Measurements from ENCODE around the gene PGRMC1.
A peak's percentile ranks its signal among the peaks of the same experiment; 100 is the strongest.

PGRMC1 gene

DNA sequence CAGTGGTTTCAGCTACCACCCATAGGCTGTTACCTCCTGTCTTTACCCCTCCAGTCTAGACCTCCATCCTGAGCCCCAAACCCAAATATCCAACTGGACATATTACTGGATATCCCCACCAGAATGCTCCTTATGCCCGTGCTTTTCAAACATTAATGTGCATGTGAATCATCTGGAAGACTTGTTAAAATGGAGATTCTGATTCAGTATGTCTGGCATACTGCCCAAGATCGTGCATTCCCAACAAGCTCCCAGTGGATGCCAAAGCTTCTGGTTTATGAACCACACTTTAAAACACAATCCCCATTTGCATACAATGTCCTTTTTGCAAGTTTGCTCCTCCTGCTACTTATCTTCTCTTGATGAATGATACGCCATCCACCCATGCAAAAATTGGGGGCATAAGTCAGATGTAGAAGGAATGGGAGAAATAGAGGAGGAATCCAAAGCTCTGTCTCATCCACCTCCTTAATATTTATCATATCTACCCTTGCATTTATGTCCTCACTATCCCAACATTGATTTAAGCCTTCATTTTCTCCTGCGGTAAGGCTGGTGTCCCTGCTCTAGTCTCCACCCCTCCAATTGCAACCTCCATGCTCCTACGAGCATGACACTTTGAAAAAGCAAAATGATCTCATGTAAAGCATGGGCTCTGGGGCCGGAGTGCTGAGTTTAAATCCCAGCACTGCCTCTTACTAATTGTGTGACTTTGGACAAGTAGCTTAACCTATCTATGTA lies 7.4 kb upstream of the PGRMC1 start:
- peak; percentile 69 for ATAC-seq
- TF ChIP-seq ZNF8 (CRISPR knock-in tag; IDR thresholded peaks at IDR 0.05) (no peak), ZNF70 (CRISPR knock-in tag; IDR thresholded peaks at IDR 0.05) (no peak), TCF4 (CRISPR knock-in tag; IDR thresholded peaks at IDR 0.05; ENCODE audit: borderline replicate concordance) (no peak), CSDC2 (CRISPR knock-in tag; IDR thresholded peaks at IDR 0.05) (no peak), ZFP30 (CRISPR knock-in tag; IDR thresholded peaks at IDR 0.05) (no peak), ZFP3 (CRISPR knock-in tag; IDR thresholded peaks at IDR 0.05) (no peak), PPARA (CRISPR knock-in tag; IDR thresholded peaks at IDR 0.05; ENCODE audit: borderline replicate concordance) (no peak), ESRRG (CRISPR knock-in tag; IDR thresholded peaks at IDR 0.05) (no peak), SNAI2 (CRISPR knock-in tag; IDR thresholded peaks at IDR 0.05) (no peak), ISL1 (CRISPR knock-in tag; IDR thresholded peaks at IDR 0.05) (no peak), ZNF565 (CRISPR knock-in tag; conservative IDR thresholded peaks at IDR 0.05; ENCODE audit: low read depth) (no peak), ARNTL (CRISPR knock-in tag; IDR thresholded peaks at IDR 0.05; ENCODE audit: borderline replicate concordance, low read depth) (no peak), GLIS3 (CRISPR knock-in tag; IDR thresholded peaks at IDR 0.05) (no peak), ZC3H10 (CRISPR knock-in tag; IDR thresholded peaks at IDR 0.05) (no peak), OSR1 (CRISPR knock-in tag; IDR thresholded peaks at IDR 0.05) (no peak), BACH2 (CRISPR knock-in tag; IDR thresholded peaks at IDR 0.05; ENCODE audit: borderline replicate concordance) (no peak)
- TF ChIP-seq, protein P1, sequence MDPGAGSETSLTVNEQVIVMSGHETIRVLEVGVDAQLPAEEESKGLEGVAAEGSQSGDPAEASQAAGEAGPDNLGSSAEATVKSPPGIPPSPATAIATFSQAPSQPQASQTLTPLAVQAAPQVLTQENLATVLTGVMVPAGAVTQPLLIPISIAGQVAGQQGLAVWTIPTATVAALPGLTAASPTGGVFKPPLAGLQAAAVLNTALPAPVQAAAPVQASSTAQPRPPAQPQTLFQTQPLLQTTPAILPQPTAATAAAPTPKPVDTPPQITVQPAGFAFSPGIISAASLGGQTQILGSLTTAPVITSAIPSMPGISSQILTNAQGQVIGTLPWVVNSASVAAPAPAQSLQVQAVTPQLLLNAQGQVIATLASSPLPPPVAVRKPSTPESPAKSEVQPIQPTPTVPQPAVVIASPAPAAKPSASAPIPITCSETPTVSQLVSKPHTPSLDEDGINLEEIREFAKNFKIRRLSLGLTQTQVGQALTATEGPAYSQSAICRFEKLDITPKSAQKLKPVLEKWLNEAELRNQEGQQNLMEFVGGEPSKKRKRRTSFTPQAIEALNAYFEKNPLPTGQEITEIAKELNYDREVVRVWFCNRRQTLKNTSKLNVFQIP (CRISPR knock-in tag; IDR thresholded peaks at IDR 0.05; ENCODE audit: borderline replicate concordance, low read depth), result no peak
- TF ChIP-seq, protein P2, sequence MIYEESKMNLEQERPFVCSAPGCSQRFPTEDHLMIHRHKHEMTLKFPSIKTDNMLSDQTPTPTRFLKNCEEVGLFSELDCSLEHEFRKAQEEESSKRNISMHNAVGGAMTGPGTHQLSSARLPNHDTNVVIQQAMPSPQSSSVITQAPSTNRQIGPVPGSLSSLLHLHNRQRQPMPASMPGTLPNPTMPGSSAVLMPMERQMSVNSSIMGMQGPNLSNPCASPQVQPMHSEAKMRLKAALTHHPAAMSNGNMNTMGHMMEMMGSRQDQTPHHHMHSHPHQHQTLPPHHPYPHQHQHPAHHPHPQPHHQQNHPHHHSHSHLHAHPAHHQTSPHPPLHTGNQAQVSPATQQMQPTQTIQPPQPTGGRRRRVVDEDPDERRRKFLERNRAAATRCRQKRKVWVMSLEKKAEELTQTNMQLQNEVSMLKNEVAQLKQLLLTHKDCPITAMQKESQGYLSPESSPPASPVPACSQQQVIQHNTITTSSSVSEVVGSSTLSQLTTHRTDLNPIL (CRISPR knock-in tag; IDR thresholded peaks at IDR 0.05; ENCODE audit: low read depth), result no peak
- TF ChIP-seq, protein P3, sequence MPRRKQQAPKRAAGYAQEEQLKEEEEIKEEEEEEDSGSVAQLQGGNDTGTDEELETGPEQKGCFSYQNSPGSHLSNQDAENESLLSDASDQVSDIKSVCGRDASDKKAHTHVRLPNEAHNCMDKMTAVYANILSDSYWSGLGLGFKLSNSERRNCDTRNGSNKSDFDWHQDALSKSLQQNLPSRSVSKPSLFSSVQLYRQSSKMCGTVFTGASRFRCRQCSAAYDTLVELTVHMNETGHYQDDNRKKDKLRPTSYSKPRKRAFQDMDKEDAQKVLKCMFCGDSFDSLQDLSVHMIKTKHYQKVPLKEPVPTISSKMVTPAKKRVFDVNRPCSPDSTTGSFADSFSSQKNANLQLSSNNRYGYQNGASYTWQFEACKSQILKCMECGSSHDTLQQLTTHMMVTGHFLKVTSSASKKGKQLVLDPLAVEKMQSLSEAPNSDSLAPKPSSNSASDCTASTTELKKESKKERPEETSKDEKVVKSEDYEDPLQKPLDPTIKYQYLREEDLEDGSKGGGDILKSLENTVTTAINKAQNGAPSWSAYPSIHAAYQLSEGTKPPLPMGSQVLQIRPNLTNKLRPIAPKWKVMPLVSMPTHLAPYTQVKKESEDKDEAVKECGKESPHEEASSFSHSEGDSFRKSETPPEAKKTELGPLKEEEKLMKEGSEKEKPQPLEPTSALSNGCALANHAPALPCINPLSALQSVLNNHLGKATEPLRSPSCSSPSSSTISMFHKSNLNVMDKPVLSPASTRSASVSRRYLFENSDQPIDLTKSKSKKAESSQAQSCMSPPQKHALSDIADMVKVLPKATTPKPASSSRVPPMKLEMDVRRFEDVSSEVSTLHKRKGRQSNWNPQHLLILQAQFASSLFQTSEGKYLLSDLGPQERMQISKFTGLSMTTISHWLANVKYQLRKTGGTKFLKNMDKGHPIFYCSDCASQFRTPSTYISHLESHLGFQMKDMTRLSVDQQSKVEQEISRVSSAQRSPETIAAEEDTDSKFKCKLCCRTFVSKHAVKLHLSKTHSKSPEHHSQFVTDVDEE (CRISPR knock-in tag; IDR thresholded peaks at IDR 0.05), result no peak

- peak; percentile 35; the same call in 2 of the 3 replicates for ATAC-seq
- TF ChIP-seq, protein P2 (CRISPR knock-in tag; IDR thresholded peaks at IDR 0.05; ENCODE audit: low read depth), result no peak
- TF ChIP-seq ZNF70 (CRISPR knock-in tag; IDR thresholded peaks at IDR 0.05) (no peak), PATZ1 (CRISPR knock-in tag; IDR thresholded peaks at IDR 0.05; ENCODE audit: borderline replicate concordance) (no peak), SNAI2 (CRISPR knock-in tag; IDR thresholded peaks at IDR 0.05) (no peak), ZNF565 (CRISPR knock-in tag; conservative IDR thresholded peaks at IDR 0.05; ENCODE audit: low read depth) (no peak), CSRNP3 (CRISPR knock-in tag; IDR thresholded peaks at IDR 0.05) (no peak), ZC3H10 (CRISPR knock-in tag; IDR thresholded peaks at IDR 0.05) (no peak)
These were observed 6.9 kb upstream of the PGRMC1 start for GRCh38 chrX:119229253-119229615.

Measured in SK-N-SH treated with all-trans-retinoic acid at 6 μM for 48 hours (cell line).